Activated CD8-positive, alpha-beta memory T cell treated with anti-CD3 and anti-CD28 coated beads, Interleukin-2, amount 50 U/mL, for 4 hours (primary cell): ENCODE data around the gene VCL.
A peak's percentile ranks its signal among the peaks of the same experiment; 100 is the strongest.
"Not testable (repeated sequence)": the region's sequence is repeated elsewhere in the genome, so short reads cannot be mapped to it uniquely, and the experiment has no call there.

Source experiments
- DNase-seq: peaks from one replicate; pipeline ENCODE4 v3.0.0-alpha.2; 2020

Gene VCL

GRCh38 chr10:74113546-74113945, 115.6 kb downstream of the VCL start:
- no peak for DNase-seq

GRCh38 chr10:74114041-74114448, 116.1 kb downstream of the VCL start:
- DNase-seq, result no peak

- DNase-seq, result no peak
Observed at GRCh38 chr10:74117738-74118137, 119.8 kb downstream of the VCL start.

GRCh38 chr10:74118804-74119203, 120.9 kb downstream of the VCL start:
- DNase-seq, result no peak

- DNase-seq, result no peak
Observed at GRCh38 chr10:74120911-74121310, 123.0 kb downstream of the VCL start.

- DNase-seq, result no peak
Observed at GRCh38 chr10:74121368-74121767, 123.5 kb downstream of the VCL start.

GRCh38 chr10:74122060-74122459, 124.1 kb downstream of the VCL start:
- no peak for DNase-seq

GRCh38 chr10:74123081-74123480, 125.2 kb downstream of the VCL start:
- no peak for DNase-seq

GRCh38 chr10:74133923-74134820, 136.3 kb downstream of the VCL start:
- no peak for DNase-seq

- no peak for DNase-seq
Observed at GRCh38 chr10:74135452-74135851, 137.5 kb downstream of the VCL start.

- no peak for DNase-seq
Observed at GRCh38 chr10:74137992-74138391, 140.1 kb downstream of the VCL start.

GRCh38 chr10:74138596-74138995, 140.7 kb downstream of the VCL start:
- not testable (repeated sequence) for DNase-seq

GRCh38 chr10:74139981-74140380, 142.1 kb downstream of the VCL start:
- DNase-seq, result no peak

GRCh38 chr10:74140553-74140952, 142.6 kb downstream of the VCL start:
- no peak for DNase-seq

- no peak for DNase-seq
Observed at GRCh38 chr10:74145133-74145532, 147.2 kb downstream of the VCL start.

- not testable (repeated sequence) for DNase-seq
Observed at GRCh38 chr10:74146980-74147379, 149.1 kb downstream of the VCL start.

- peak; percentile 78 for DNase-seq
Observed at GRCh38 chr10:74150204-74150989, 152.5 kb downstream of the VCL start, which contains the start of gene AP3M1. Gene AP3M1 (minus strand): TSS chr10:74150828. CDS start chr10:74138379, 12,449 bp downstream.

GRCh38 chr10:74150990-74151878, 153.3 kb downstream of the VCL start, which contains the start of gene ADK:
Gene ADK (plus strand): TSS chr10:74151221. CDS start chr10:74151279, 58 bp downstream.
- DNase-seq, result peak; percentile 100

GRCh38 chr10:74151879-74152722, 154.2 kb downstream of the VCL start:
- no peak for DNase-seq

- DNase-seq, result no peak
Observed at GRCh38 chr10:74153123-74153522, 155.2 kb downstream of the VCL start.

- DNase-seq, result no peak
Observed at GRCh38 chr10:74153676-74154075, 155.8 kb downstream of the VCL start.

GRCh38 chr10:74156919-74157289, 159.0 kb downstream of the VCL start:
- no peak for DNase-seq
